Endothelial cell of umbilical vein (primary cell): ENCODE results near the gene LTO1. TPM values are rescaled to one million over a fixed set of nuclear protein-coding genes. Genes with fewer than 3 reads are reported as not detected.

Source experiments
- BruUV-seq: library from RNA; stranded (reverse); fragments of 400-500 nt; replicated peaks from 2 replicates; lab custom pipeline; 2021; lab: Mats Ljungman, UMichigan
- CTCF ChIA-PET: fragments of 300-600, 350-600 bp; sonication (Branson Sonifier 250); formaldehyde crosslinking; loops from one replicate; lab custom pipeline; 2021; ENCODE audit warnings: antibody characterized with exemption, inconsistent platforms; lab: Charles Lee
- POLR2A ChIA-PET: fragments of 300-600, 350-600 bp; sonication (Branson Sonifier 250); formaldehyde crosslinking; loops from one replicate; lab custom pipeline; 2021; ENCODE audit warnings: antibody characterized with exemption, inconsistent platforms; lab: Charles Lee
- DNase-seq: peaks from one replicate; pipeline ENCODE4 v3.0.0-alpha.2; 2011; ENCODE audit warnings: low read depth, low spot score
- FAIRE-seq: peaks from 2 replicates; lab custom pipeline; 2011; peaks lifted over from hg19 to GRCh38; lab: Jason Lieb, UNC
- H2AFZ ChIP-seq: 2 replicates; pipeline ENCODE4 v1.6.0; 2012; ENCODE audit warnings: low read depth, low read length, control low read depth, inconsistent platforms
- H3K27ac ChIP-seq: 2 replicates; pipeline ENCODE4 v1.5.1; 2011; ENCODE audit warnings: low read depth, mild to moderate bottlenecking, control low read depth, low read length, moderate library complexity; ENCODE audit not compliant: insufficient read depth
- H3K27me3 ChIP-seq, 2 experiments: 2 replicates each; pipeline versions ENCODE4 v1.6.0 to v1.6.1; 2011; ENCODE audit warnings: low read length in 2 of 2, mixed read lengths in 1 of 2; ENCODE audit not compliant: control insufficient read depth in 2 of 2, insufficient read depth in 2 of 2
- H3K36me3 ChIP-seq, 2 experiments: 2 replicates in 1 of 2; 3 replicates in 1 of 2; pipeline ENCODE4 v1.5.1; 2011; ENCODE audit warnings: low read length in 2 of 2, mild to moderate bottlenecking in 1 of 2, moderate library complexity in 1 of 2; ENCODE audit not compliant: control insufficient read depth in 2 of 2, insufficient read depth in 2 of 2; ENCODE audit errors: extremely low read depth in 1 of 2
- H3K4me1 ChIP-seq: 3 replicates; pipeline ENCODE4 v1.5.1; 2011; ENCODE audit warnings: mild to moderate bottlenecking, low read length; ENCODE audit not compliant: control insufficient read depth, insufficient read depth; ENCODE audit errors: extremely low read depth
- H3K4me2 ChIP-seq: 2 replicates; pipeline ENCODE4 v1.6.1; 2011; ENCODE audit warnings: low read length, control low read depth, mixed read lengths; ENCODE audit not compliant: insufficient read depth
- H3K4me3 ChIP-seq, 3 experiments: fragments of 200-600 bp in 1 of 3; sonication (generic), shearing (Covaris generic) in 1 of 3; replicated peaks in 1 of 3; 2 replicates each; pipeline ENCODE4 v1.5.1; 2011 to 2016; ENCODE audit warnings: control low read depth in 3 of 3, low read length in 3 of 3, mild to moderate bottlenecking in 2 of 3, inconsistent platforms in 1 of 3, low read depth in 1 of 3, moderate library complexity in 1 of 3; ENCODE audit not compliant: insufficient read depth in 1 of 3
- H3K79me2 ChIP-seq: 2 replicates; pipeline ENCODE4 v1.6.0; 2012; ENCODE audit warnings: low read length, inconsistent platforms; ENCODE audit not compliant: control insufficient read depth, insufficient read depth
- H3K9ac ChIP-seq: replicated peaks from 2 replicates; pipeline ENCODE3; 2011; ENCODE audit warnings: low read length, control low read depth; ENCODE audit not compliant: insufficient read depth; ENCODE audit errors: extremely low read depth
- H3K9me1 ChIP-seq: replicated peaks from 3 replicates; pipeline ENCODE4 v1.6.0; 2011; ENCODE audit warnings: mild to moderate bottlenecking, low read length; ENCODE audit not compliant: control insufficient read depth, insufficient read depth; ENCODE audit errors: extremely low read depth
- H3K9me3 ChIP-seq: replicated peaks from 2 replicates; pipeline ENCODE4 v1.5.1; 2012; ENCODE audit warnings: low read length, inconsistent platforms; ENCODE audit not compliant: control insufficient read depth, insufficient read depth
- H4K20me1 ChIP-seq: replicated peaks from 2 replicates; pipeline ENCODE3; 2011; ENCODE audit warnings: mild to moderate bottlenecking, low read length; ENCODE audit not compliant: control insufficient read depth, insufficient read depth; ENCODE audit errors: extremely low read depth
- EZH2 ChIP-seq: IDR thresholded peaks from 2 replicates; pipeline ENCODE4 v1.6.1; 2012; ENCODE audit warnings: borderline replicate concordance, low read depth, mild to moderate bottlenecking, moderate library complexity, low read length, inconsistent platforms; ENCODE audit not compliant: severe bottlenecking
- FOS ChIP-seq: IDR thresholded peaks from 2 replicates; pipeline ENCODE4 v1.6.1; 2011; ENCODE audit warnings: mild to moderate bottlenecking, low read length, moderate library complexity, borderline replicate concordance; ENCODE audit not compliant: insufficient read depth
- GATA2 ChIP-seq: IDR thresholded peaks from 2 replicates; pipeline ENCODE4 v1.7.0; 2011; ENCODE audit warnings: low read depth, mild to moderate bottlenecking, moderate library complexity, mixed read lengths, low read length; ENCODE audit not compliant: insufficient read length, insufficient read depth
- JUN ChIP-seq: IDR thresholded peaks from 2 replicates; pipeline ENCODE4 v1.6.1; 2011; ENCODE audit warnings: borderline replicate concordance, low read depth; ENCODE audit not compliant: insufficient read length, insufficient read depth
- MYC ChIP-seq: IDR thresholded peaks from one replicate; pipeline ENCODE4 v1.6.1; 2011; ENCODE audit warnings: mild to moderate bottlenecking, low read depth, low read length
- POLR2A ChIP-seq: IDR thresholded peaks from 2 replicates; pipeline ENCODE4 v1.6.1; 2012; ENCODE audit warnings: low read depth, mild to moderate bottlenecking, control low read depth, low read length
- POLR2AphosphoS5 ChIP-seq: IDR thresholded peaks from 2 replicates; pipeline ENCODE4 v1.6.1; 2012; ENCODE audit warnings: low read depth, mild to moderate bottlenecking, control low read depth, low read length, moderate library complexity; ENCODE audit not compliant: insufficient read depth
- dilution Hi-C: fragments of 300-500 bp; cut with MboI; formaldehyde crosslinking; loops from one replicate; pipeline ENCODE4 v1.15.0; 2019; ENCODE audit warnings: low sequenced_read_pairs; ENCODE audit not compliant: extremely low pct_ligation_motif_present
- intact Hi-C: fragments of 100-400 bp; cut with micrococcal nuclease; formaldehyde crosslinking; loops from one replicate; pipeline ENCODE4 v1.10.0; 2022
- polyA plus RNA-seq, 4 experiments: library from polyadenylated mRNA; depleted of rRNA in 3 of 4; stranded (reverse) in 3 of 4; unstranded in 1 of 4; fragments of >200 nt; gene quantifications; 2 replicates each; pipeline versions ENCODE4 v1.2.1 to v1.2.3, GENCODE V29; 2011 to 2012; ENCODE audit warnings: missing spikeins in 1 of 4
- total RNA-seq: library from RNA; stranded (reverse); gene quantifications from 2 replicates; pipeline ENCODE4 v1.2.3, GENCODE V29; 2021
- TF ChIP-seq, protein P1 (sequence below), 2 donors: IDR thresholded peaks; 1 replicate in 1 of 2; 2 replicates in 1 of 2; pipeline ENCODE4 v1.5.1; 2011; ENCODE audit warnings: low read length in 2 of 2, mild to moderate bottlenecking in 2 of 2, moderate library complexity in 2 of 2, control low read depth in 1 of 2, inconsistent platforms in 1 of 2, low read depth in 1 of 2; ENCODE audit not compliant: insufficient read depth in 1 of 2; ENCODE audit errors: extremely low read depth in 1 of 2
- TF ChIP-seq, protein P2 (sequence below): IDR thresholded peaks from 2 replicates; pipeline ENCODE4 v1.6.1; 2011; ENCODE audit not compliant: insufficient read depth, insufficient read length

Gene LTO1
- total and polyA plus RNA-seq, 2 donors (not counting 3 experiments of a cell fraction or from before 2014, with no cell fraction given) = 26.8 to 30.9 TPM

DNA sequence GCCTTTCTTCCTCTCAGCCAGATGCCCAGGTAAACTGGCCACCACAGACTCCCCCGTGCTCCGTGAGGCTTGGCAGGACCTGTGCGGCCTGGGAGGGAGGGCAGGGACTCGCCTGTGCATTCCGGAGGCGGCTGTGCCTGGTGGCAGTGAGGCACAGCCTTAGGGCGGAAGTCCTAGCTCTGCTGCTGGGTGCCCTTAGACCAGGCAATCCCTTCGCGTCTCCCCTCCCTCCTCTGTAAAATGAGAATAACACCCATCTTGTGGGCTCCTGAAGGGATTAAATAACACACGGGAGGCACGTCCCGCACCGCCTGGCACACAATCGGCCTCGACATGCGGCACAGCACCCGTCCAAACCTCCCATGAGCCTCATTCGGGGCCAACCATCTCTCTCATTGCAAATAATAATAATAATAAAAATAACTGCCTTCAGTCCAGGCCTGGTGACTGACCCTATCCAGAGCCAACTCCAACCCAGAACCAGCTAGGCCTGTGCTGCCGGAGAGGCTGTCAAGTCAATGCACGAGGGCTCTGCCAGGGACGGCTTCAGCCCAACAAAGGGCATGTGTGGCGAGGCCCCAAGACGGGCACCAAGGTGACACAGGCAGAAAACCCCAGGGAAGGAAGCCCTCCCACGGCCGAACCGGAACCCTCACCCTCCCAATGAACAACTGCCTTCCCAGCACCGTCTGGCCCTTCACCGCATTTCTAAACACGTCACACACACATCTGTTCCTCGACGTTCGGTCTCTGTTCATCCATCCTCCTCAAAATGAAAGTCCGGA lies 8.2 kb downstream of the LTO1 start:
- CTCF ChIA-PET = interaction anchor here (1.1 to 5.9 kb wide), 2 partner anchors 536 to 566 kb away, joined by 3 to 137 read pairs; no protein-coding TSS in a partner anchor
- Histone ChIP-seq H3K4me1 (no peaks in the 10 kb centered on the region), H3K4me3 (no peak overlapping the region), H3K4me2 (no peak overlapping the region), H3K36me3 (peaks cover 5 to 23% of the 10 kb centered on the region in 2 experiments), H3K9me3 (no peaks in the 10 kb centered on the region), H3K27me3 (no peaks in the 10 kb centered on the region), H4K20me1 (no peaks in the 10 kb centered on the region), H3K9ac (no peak overlapping the region), H2AFZ (no peak overlapping the region), H3K9me1 (no peaks in the 10 kb centered on the region), H3K79me2 (peaks cover 2% of the 10 kb centered on the region), H3K27ac (no peak overlapping the region)
- BruUV-seq = no TSS peak
- TF ChIP-seq POLR2A (peak; percentile 15), POLR2AphosphoS5 (peak; percentile 12), GATA2 (no peak)
- dilution Hi-C loops = loop anchor here (25.0 kb wide), 1 partner anchor 555 kb away; no protein-coding TSS in a partner anchor
- no peak for DNase-seq
- FAIRE-seq = no peak
- POLR2A ChIA-PET = no interaction called here
- intact Hi-C loops = no loop called here

DNA sequence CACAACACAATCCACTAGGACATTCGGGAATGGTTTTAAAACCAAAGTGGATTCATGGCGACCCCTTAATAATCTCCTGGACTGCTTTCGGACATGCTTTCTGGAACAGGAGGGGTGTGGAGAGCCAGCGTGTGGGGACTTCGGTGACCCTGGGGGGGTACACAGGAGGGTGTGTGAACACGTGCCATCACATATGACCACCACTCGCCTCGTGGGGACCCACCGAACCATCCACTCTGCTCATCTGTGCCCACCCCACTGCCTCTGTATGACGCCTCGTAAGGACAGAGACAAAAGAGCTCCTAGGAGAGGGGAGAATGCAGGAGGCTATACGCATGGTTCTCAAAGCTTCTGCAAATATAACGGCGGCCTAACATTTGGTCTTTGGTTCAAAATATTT lies 8.9 kb downstream of the LTO1 start:
- FAIRE-seq = no peak
- CTCF ChIA-PET = no interaction called here
- intact Hi-C loops = no loop called here

More for the DNA sequence above, 8.9 kb downstream of the LTO1 start:
- Histone ChIP-seq H3K79me2 (peaks cover 2% of the 10 kb centered on the region), H2AFZ (no peak overlapping the region), H3K4me1 (no peaks in the 10 kb centered on the region), H3K27me3 (no peaks in the 10 kb centered on the region), H3K27ac (no peak overlapping the region), H3K4me3 (no peak overlapping the region), H4K20me1 (no peaks in the 10 kb centered on the region), H3K9me1 (no peaks in the 10 kb centered on the region), H3K9me3 (no peaks in the 10 kb centered on the region), H3K9ac (no peak overlapping the region), H3K4me2 (no peak overlapping the region), H3K36me3 (peaks cover 5 to 22% of the 10 kb centered on the region in 2 experiments)
- DNase-seq = no peak
- TF ChIP-seq MYC (no peak), POLR2A (no peak), GATA2 (no peak), FOS (no peak), JUN (no peak), POLR2AphosphoS5 (no peak), EZH2 (no peak)
- TF ChIP-seq, protein P1, sequence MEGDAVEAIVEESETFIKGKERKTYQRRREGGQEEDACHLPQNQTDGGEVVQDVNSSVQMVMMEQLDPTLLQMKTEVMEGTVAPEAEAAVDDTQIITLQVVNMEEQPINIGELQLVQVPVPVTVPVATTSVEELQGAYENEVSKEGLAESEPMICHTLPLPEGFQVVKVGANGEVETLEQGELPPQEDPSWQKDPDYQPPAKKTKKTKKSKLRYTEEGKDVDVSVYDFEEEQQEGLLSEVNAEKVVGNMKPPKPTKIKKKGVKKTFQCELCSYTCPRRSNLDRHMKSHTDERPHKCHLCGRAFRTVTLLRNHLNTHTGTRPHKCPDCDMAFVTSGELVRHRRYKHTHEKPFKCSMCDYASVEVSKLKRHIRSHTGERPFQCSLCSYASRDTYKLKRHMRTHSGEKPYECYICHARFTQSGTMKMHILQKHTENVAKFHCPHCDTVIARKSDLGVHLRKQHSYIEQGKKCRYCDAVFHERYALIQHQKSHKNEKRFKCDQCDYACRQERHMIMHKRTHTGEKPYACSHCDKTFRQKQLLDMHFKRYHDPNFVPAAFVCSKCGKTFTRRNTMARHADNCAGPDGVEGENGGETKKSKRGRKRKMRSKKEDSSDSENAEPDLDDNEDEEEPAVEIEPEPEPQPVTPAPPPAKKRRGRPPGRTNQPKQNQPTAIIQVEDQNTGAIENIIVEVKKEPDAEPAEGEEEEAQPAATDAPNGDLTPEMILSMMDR (IDR thresholded peaks at IDR 0.05; ENCODE audit: extremely low read depth in 1 of 2, insufficient read depth in 1 of 2, low read depth in 1 of 2, low read length in 2 of 2) = no peak
- TF ChIP-seq, protein P2, sequence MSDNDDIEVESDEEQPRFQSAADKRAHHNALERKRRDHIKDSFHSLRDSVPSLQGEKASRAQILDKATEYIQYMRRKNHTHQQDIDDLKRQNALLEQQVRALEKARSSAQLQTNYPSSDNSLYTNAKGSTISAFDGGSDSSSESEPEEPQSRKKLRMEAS = no peak
- BruUV-seq = no TSS peak
- dilution Hi-C loops = loop anchor here (25.0 kb wide), 1 partner anchor 554 kb away; no protein-coding TSS in a partner anchor
- POLR2A ChIA-PET = no interaction called here
